GM21528 (cell line): ENCODE results near the gene CIROP.

Experiments used
- ATAC-seq: cut with Tn5 transposase; IDR thresholded peaks from one replicate; pipeline ENCODE4 v1.9.1; 2021; ENCODE audit warnings: mild to moderate bottlenecking, moderate library complexity; ENCODE audit not compliant: unreplicated experiment, low FRiP score

The CIROP gene

DNA sequence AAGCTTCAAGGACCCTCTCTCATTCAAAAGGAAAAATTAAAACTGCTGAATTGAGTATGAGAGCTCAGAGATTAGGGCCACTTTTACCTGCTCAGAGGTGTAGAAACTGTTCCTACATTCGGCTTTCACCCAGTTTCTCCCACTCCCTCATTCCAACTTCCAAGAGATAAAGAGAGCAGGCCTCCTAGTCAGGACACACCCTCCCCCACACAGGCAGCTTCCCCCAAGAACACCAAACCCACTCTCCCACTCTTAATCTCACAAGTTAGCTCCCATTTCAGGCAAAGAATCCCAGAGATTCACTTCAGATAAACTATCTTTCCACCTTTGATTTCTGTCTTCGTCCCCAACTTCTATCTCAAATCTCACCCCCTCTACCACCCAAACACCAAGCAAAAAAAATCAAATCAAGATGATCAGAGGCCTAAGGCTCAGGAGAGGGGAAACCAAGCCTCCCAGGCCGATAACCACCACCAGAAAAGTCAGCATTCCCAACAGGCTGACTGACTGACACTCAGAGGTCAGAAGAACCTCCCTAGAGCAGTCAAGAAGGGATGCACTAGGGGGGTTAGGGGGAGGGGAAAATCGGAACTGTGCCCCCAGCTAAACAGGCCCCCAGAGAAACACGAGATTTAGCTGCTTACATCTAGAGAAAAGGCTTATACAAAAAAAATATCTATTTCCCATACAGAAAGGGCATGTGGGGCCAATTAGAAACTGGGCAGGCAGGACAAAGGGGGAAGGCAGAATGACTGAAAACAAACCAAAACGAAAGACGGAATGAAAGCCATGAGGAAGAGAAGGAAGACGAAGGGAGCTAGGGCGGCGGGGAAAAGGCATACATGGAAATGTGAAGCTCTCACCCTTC, 34.3 kb downstream of the CIROP start:
- no peak for ATAC-seq

DNA sequence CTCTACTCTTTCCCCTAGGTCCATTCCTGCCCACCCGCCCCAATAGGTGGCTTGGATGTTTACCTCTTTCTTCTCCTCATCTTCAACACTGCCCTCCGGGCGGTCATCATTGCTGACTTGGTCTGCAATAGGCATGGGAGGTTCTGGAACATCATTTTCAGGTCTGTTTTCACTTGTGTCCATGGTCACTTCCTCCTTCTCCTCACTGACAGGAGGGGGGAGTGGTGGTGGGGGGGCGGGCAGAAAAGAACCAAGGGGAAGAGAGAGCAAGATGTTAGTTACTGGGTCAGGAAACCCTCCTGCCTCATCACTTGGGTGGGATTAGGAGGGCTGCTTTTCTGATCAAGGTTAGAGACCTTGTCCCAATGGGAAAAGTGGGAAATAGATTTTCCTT, 35.4 kb downstream of the CIROP start:
- ATAC-seq: no peak

- ATAC-seq: no peak
Observed at GRCh38 chr14:23068789-23069412, 35.9 kb downstream of the CIROP start.

GRCh38 chr14:23067847-23068788, 36.7 kb downstream of the CIROP start:
- no peak for ATAC-seq

DNA sequence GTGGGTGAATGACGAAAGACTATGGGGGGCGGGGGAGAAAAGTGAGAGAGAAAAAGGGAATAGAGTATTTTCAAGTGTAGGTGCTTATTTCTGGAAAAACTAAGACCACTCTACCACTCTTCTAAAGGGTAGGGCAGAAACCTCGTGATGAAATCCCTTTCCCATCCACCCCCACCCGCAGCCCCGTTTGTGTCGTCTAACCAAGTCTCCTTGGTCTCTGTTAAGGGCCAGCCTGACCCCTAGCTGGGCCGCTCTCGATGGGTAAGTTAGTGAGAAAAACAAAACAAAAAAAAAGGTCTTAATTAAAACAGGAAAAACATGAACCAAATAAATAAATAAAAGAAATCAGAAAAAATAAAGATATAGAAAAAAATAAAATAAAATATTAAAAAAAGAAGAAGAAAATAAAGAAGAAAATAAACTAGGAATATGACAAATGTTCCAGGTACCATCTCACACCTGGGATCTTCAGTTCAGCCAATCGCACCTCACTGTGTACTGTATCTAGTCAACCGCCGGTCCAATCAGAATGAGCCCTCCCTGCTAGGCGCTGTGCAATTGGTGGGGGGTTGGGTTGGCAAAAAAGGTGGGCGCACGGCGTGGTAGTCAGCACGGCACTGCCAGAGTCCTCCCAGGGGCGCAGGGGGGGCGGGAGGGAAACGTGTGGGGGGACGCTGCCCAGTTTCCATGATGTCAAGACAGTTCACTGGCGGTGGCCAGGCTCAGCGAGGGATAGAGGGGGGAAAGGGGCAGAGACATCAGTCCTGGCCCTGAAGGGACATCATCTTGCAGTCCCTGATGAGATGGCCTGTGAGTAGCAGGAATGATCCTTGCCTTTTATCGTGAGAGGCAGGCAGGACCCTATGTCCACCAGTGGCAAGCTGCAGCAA, 37.7 kb downstream of the CIROP start:
- ATAC-seq: no peak

DNA sequence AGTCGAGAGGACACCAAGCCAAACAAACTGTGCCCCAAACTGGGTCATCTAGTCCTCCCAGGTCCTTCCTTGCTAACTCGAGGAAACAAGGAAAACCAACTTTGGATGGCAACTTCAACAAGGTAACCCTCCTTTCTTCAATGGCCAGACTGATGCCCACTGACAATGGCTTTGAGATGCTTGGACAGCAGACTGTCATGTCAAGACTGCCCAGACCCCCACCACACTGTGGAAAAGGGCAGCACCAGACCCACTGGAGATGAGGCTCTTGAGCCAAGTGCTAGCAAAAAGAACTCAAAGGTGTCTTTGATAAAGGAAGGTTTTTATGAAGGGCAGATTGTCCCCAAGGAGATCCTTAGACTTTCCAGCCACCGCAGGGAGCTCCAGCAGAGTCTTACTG, 38.4 kb downstream of the CIROP start:
- ATAC-seq: no peak

- ATAC-seq: no peak
Observed at GRCh38 chr14:23063601-23064000, 41.2 kb downstream of the CIROP start.

DNA sequence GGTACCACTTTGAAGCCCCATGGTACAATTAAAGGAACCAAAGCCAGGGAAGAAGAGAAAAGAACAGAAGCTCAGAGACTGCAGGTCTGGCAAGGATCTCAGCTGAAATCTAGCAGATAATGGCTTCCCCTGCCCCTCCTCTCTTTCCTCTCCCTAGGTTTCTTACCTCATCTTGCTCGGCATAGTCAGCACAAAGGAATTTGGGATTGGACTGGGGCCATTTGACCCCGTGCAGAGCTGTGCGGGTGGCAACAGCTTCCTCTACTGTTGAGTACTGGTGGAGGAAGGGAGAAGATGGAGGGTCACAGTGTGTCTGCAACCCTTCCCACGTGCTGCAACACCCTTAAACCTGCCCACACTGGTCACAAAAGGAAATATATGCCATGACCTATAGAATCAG, 42.8 kb downstream of the CIROP start:
- ATAC-seq: no peak

DNA sequence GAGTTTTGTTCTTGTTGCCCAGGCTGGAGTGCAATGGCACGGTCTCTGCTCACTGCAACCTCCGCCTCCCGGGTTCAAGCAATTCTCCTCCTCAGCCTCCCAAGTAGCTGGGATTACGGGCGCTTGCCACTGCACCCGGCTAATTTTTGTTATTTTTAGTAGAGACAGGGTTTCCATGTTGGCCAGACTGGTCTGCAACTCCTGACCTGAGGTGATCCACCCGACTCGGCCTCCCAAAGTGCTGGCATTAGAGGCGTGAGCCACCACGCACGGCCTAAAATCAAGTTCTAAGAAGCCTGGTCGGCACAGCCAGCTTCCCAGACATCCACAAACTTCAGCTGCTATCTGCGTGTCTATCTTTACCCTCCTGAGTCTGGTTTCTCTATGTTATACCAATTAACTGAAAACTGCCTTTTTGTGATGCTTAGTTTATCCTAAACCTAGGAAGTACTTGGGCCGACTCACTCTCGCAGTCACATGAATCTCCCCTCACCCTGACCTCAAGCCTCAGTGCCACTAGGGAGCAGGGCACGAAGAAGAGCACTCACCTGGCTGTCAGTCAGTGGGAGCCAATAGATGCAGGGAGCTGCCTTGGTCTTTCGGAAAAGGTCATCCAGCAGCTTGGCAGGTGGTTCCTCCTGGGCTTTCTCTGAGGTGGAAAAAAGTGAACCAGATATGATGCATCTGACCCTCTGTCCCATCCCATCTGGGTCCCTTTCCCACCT, 44.1 kb downstream of the CIROP start:
- ATAC-seq: no peak

- ATAC-seq: no peak
Observed at GRCh38 chr14:23058654-23059504, 45.9 kb downstream of the CIROP start.

DNA sequence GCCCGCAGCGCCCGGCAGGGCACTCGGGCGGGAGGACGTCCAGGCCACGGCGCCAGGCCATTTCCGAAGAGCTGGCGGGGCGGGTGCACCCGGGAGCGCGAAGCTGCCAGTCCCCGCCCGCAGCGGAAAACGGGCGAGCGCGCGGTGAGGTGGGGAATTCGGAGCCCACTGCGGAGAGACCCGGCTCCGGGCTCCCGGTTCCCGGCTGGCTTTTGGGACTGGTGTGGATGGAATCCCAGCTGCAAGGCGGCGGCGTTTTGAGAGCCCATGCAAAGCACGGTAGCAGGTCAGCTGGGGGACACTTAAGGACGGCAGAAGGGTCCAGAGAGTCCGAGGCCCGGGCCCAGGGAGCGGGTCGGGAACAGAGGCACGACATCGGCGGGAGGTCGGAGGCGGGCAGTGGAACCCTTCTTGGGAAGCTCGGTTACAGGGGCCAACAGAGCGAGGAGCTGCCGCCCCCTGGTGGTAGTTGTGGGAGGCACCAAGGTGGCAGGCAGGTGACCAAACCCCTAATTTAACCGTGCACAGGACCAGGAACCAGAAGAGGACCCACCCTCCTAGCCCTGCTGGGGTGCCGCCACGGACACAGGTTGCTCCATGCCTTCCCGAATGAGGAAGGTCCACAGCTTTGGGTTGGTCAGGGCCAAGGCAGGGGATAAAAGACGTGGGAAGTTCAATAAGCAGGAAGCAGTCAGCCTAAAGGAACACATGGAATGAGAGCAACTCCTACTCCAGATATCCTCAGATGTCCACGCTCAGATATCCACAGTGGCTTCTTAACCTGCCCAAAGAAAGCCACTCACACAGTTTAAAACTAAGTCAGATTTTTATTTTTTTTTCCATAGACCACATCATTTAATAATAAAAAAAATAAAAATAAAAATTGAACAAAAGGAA, 46.8 kb downstream of the CIROP start:
- ATAC-seq: peak; percentile 68

- peak; percentile 52 for ATAC-seq
Observed at GRCh38 chr14:23056956-23057756, 47.6 kb downstream of the CIROP start, which contains the start of gene CDH24. Gene CDH24, minus strand, starts transcription at chr14:23057520. Its CDS starts 1,787 bp downstream, at chr14:23055733.

GRCh38 chr14:23056145-23056955, 48.4 kb downstream of the CIROP start:
- ATAC-seq: no peak

- no peak for ATAC-seq
Observed at GRCh38 chr14:23055621-23056144, 49.1 kb downstream of the CIROP start.

DNA sequence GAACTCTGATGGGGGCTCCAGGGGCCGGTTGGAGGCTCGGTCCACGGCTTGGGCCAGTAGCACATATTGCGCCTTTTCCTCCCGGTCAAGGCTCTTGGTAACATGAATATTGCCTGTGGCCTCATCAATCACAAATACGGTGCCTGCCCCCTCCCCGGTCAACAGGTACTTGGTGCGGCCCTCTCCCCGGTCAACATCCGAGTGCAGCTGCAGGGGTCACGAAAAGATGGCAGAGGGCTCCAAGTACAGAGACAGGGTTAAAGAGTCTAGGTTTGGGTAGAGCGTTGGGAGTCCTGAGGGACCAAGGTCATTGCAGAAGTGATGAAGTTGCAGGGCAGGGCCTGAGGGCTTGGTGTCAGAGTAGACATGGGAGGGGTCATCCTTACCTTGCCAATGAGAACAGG, 49.6 kb downstream of the CIROP start:
- no peak for ATAC-seq
